ENCODE results near the gene NRXN3.

- TF ChIP-seq, protein P1, sequence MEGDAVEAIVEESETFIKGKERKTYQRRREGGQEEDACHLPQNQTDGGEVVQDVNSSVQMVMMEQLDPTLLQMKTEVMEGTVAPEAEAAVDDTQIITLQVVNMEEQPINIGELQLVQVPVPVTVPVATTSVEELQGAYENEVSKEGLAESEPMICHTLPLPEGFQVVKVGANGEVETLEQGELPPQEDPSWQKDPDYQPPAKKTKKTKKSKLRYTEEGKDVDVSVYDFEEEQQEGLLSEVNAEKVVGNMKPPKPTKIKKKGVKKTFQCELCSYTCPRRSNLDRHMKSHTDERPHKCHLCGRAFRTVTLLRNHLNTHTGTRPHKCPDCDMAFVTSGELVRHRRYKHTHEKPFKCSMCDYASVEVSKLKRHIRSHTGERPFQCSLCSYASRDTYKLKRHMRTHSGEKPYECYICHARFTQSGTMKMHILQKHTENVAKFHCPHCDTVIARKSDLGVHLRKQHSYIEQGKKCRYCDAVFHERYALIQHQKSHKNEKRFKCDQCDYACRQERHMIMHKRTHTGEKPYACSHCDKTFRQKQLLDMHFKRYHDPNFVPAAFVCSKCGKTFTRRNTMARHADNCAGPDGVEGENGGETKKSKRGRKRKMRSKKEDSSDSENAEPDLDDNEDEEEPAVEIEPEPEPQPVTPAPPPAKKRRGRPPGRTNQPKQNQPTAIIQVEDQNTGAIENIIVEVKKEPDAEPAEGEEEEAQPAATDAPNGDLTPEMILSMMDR (conservative IDR thresholded peaks at IDR 0.05; ENCODE audit: low read depth, low read length), result no peak
- TF ChIP-seq, protein P2, sequence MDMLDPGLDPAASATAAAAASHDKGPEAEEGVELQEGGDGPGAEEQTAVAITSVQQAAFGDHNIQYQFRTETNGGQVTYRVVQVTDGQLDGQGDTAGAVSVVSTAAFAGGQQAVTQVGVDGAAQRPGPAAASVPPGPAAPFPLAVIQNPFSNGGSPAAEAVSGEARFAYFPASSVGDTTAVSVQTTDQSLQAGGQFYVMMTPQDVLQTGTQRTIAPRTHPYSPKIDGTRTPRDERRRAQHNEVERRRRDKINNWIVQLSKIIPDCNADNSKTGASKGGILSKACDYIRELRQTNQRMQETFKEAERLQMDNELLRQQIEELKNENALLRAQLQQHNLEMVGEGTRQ (IDR thresholded peaks at IDR 0.05; ENCODE audit: low read depth, low read length), result no peak
Measured at GRCh38 chr14:79299162-79299561, 1129.0 kb downstream of the NRXN3 start.

Measured in IMR-90 (cell line).